Umbilical cord (tissue), 2 donors: ENCODE results near the gene TUBB1. TPM values are rescaled to one million over a fixed set of nuclear protein-coding genes. Genes with fewer than 3 reads are reported as not detected.

Source experiments
- DNase-seq: peaks from one replicate; pipeline ENCODE4 v3.0.0-alpha.2; 2015; ENCODE audit warnings: low spot score
- total RNA-seq: library from RNA; depleted of rRNA; stranded (reverse); fragments of >200 nt; gene quantifications from one replicate; pipeline ENCODE4 v1.2.3, GENCODE V29; 2014; ENCODE audit warnings: low replicate concordance; ENCODE audit not compliant: insufficient read depth

TUBB1 gene
- total RNA-seq, 1 donor from 2014 or later, result 2.4 TPM

DNA sequence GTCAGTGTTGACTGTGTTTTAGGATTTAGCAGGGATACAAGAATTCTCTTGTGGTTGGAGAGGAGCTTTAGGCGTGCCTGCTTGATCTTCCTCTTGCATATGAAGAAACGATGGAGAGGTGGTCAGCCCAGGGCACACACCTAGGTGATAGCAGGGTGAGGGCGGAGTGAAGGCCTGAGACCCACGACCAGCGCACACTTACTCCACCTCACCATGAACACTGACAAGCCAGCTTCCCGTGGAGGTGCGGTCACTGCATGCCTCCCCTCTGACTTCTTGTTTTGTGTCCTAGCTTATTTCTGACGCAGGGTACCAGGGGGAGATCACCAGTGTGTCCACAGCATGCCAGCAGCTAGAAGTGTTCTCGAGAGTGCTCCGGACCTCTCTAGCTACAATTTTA, 30.0 kb upstream of the TUBB1 start:
- DNase-seq, result no peak

- DNase-seq, result no peak
Observed at GRCh38 chr20:58990651-58991445, 28.4 kb upstream of the TUBB1 start.

- DNase-seq, result no peak
Observed at GRCh38 chr20:58991715-58992114, 27.5 kb upstream of the TUBB1 start.

DNA sequence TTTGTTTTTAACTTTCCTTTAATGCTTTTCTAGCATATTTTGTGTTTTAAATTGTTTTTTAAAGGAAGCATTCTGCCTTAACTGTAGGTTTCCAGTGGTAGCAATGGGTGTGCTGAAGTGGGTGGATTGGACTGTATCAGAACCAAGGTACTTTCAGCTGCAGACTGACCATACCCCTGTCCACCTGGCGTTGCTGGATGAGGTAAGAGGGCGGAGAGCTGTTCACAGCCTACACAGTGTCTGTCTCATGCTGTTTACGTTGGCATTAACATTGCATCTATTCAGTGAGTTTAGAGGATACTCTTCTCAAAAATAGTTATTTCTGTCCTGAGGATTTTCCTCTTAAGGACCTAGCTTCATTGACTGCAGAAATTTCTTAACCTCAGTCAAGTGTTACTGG, 26.3 kb upstream of the TUBB1 start:
- DNase-seq, result no peak

GRCh38 chr20:58993332-58994248, 25.6 kb upstream of the TUBB1 start:
- DNase-seq, result no peak

- no peak for DNase-seq
Observed at GRCh38 chr20:58994390-58995159, 24.7 kb upstream of the TUBB1 start.

- no peak for DNase-seq
Observed at GRCh38 chr20:58995461-58996225, 23.6 kb upstream of the TUBB1 start.

DNA sequence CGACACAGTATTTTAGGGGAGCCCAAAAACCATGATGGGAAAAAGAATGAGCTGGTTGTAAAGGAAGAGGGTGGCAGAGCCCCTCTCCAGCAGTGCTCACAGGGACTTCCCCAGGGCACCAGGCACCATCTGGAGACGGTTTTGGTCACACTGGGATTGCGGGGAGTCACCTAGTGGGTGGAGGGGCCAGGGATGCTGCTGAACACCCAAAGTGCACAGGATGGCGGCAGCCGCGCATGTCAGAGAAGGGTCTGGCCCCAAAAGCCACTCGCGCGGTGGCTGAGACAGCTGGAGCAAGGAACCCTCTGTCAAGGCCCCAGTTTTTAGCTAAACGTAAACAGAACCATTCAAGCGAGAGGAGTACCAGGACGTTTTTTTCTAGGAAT, 23.0 kb upstream of the TUBB1 start:
- no peak for DNase-seq

GRCh38 chr20:58997141-58997770, 22.0 kb upstream of the TUBB1 start:
- no peak for DNase-seq

DNA sequence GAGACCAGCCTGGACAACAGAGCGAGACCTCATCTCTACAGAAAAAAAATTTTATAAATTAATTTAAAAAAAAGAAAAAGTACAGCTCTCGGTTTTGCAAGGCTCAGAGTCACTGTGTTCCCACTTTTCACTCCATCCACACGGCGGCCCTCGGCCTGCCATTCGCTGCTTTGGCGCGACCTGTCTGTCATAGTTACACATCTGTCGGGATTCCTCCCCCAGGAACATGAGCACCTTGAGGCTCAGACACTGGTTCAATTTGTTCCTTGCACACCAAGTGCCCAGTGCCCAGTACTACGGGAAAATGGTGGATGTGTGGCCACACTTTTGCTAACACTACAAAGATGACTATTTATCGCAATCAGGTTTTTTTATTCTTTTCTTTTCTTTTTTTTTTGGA, 20.6 kb upstream of the TUBB1 start:
- no peak for DNase-seq

DNA sequence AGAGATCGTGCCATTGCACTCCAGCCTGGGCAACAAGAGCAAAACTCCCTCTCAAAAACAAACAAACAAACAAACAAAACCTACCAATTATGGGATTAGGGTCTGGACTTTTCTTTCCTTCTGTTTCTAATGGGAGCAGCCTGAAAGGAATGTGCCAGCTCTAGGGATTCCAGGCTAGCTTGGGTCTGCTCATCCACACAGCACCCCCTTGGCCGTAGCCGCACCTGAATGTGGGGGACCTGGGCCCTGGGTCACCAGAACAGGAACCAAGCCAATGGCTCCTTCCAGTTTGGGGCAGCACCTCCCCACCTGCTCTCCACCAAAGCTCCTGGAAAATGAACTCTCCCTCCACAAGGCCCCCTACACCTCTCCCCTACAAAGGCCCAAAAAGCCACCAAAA, 18.9 kb upstream of the TUBB1 start:
- DNase-seq, result no peak

DNA sequence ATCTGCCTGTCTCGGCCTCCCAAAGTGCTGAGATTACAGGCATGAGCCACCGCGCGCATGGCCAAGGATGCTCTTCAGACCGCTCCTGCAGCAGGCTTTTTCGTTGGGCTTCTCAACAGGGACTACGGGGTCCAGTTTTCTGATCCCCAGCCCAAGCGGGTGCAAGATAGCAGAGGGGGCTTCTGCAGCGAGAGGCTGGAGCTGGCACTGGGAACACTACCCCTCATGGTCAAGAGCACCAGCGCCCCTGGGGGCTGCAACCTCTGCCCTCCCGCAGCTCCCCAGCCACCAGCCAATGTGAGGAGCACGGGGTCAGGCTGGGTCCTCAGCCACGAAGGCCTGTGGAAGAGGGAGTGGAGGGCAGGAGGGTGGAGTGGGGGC, 18.2 kb upstream of the TUBB1 start:
- DNase-seq, result no peak

DNA sequence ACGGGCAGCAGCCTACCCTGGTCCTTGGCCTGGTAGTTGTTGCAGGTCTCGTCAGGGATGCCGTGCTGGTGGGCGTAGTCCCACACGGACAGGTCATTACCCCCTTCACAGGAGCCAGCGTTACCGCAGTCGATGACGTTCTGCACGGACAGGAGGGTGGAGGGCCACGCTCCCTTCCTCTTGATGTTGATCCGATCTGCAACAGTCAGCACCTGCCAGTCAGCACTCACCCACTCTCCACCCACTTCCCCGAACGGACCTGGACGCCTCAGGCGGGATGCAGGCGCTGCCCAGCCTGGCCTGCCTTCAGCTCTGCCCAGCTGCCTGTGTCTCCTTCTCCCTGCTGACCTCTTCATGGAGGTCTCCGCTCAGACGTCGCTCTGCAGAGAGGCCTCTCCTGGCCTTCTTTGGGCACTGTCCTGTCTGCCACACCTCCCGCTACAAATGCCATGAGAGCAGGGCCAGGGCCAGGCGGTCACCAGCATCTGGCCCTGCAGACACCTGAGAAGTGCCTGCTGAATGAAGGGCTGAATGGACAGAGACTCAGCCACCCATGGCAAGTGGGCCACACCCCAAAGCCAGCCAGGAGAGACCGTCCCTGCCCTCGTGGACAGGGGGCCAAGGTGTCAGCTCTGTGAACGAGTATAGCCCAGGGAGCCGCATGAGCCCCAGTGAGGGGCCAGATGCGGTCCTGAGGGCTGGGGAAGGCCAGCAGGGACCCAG, 17.6 kb upstream of the TUBB1 start:
- no peak for DNase-seq

GRCh38 chr20:59002388-59002787, 16.8 kb upstream of the TUBB1 start:
- DNase-seq, result no peak

- no peak for DNase-seq
Observed at GRCh38 chr20:59002874-59003399, 16.3 kb upstream of the TUBB1 start.

DNA sequence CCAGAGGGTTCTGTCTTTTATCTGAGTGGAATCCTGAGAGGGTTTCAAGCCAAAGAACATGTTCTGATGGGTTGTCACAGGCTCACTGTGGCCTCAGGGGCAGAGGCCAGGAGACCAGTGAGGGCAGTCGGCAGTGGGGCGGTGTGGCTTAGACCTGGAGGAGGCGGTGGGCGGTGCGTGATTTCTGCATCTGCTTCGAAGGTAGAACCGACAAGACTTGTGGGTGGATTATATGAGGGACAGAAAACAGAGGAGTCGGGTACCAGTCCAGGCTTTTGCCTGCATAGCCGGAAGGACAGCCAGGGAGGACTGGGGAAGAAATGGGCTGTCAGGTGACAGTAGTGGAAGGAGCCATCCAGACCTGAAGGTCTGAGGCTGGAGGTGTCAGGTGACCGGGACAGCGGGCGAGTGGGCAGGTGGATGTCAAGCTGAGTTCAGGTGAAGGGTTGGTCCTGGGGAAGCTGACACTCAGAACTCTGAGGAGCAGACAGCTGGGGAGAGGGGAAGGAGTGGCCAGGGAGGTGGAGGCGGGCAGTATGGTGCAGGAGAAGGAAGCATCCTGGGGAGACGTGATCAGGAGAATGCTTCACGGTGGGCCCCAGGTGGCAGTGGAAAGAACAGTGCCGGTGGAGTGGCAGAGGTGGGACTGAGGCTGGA, 15.3 kb upstream of the TUBB1 start:
- DNase-seq, result no peak

GRCh38 chr20:59004493-59004762, 14.8 kb upstream of the TUBB1 start:
- peak; percentile 28 for DNase-seq

GRCh38 chr20:59004763-59005522, 14.3 kb upstream of the TUBB1 start:
- peak; percentile 53 for DNase-seq
